ENCODE measurements around the gene APCDD1L.

APCDD1L gene

DNA sequence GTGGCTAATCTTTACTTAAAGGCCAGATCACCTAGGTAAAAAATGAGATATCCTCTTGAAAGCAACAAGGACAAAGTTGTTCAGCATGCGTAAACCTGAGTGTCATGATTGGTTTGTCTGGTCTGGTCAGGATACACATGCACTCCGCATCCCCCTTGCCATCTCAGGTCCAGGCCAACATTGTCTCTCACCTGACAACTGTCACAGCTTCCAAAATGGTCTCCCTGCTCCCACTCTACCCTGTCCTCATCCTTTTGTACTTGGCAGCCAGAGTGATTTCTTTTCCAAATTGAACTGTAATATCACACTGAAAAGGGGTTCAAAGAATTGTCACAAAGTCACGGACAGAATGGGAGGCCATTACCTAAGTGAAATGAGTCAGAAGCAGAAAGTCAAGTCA, 21.1 kb upstream of the APCDD1L start:
- TF ChIP-seq FOXM1 (IDR thresholded peaks at IDR 0.05; ENCODE audit: borderline replicate concordance, low read depth) (no peak), TAF1 (IDR thresholded peaks at IDR 0.05; ENCODE audit: low read depth) (no peak), TEAD4 (IDR thresholded peaks at IDR 0.05) (no peak), YY1 (IDR thresholded peaks at IDR 0.05; ENCODE audit: low read depth) (no peak), EGR1 (IDR thresholded peaks at IDR 0.05) (no peak), ZBTB7A (IDR thresholded peaks at IDR 0.05; ENCODE audit: low read depth) (no peak), MAX (IDR thresholded peaks at IDR 0.05) (no peak), NFIC (IDR thresholded peaks at IDR 0.05) (no peak), TCF12 (IDR thresholded peaks at IDR 0.05; ENCODE audit: low read depth) (no peak)

- no peak for TF ChIP-seq CREB1 (IDR thresholded peaks at IDR 0.05; ENCODE audit: low read depth)
- no peak for TF ChIP-seq NFIC (IDR thresholded peaks at IDR 0.05)
- no peak for TF ChIP-seq TCF12 (IDR thresholded peaks at IDR 0.05; ENCODE audit: low read depth)
- no peak for TF ChIP-seq MAX (IDR thresholded peaks at IDR 0.05)
- TF ChIP-seq, protein P1, sequence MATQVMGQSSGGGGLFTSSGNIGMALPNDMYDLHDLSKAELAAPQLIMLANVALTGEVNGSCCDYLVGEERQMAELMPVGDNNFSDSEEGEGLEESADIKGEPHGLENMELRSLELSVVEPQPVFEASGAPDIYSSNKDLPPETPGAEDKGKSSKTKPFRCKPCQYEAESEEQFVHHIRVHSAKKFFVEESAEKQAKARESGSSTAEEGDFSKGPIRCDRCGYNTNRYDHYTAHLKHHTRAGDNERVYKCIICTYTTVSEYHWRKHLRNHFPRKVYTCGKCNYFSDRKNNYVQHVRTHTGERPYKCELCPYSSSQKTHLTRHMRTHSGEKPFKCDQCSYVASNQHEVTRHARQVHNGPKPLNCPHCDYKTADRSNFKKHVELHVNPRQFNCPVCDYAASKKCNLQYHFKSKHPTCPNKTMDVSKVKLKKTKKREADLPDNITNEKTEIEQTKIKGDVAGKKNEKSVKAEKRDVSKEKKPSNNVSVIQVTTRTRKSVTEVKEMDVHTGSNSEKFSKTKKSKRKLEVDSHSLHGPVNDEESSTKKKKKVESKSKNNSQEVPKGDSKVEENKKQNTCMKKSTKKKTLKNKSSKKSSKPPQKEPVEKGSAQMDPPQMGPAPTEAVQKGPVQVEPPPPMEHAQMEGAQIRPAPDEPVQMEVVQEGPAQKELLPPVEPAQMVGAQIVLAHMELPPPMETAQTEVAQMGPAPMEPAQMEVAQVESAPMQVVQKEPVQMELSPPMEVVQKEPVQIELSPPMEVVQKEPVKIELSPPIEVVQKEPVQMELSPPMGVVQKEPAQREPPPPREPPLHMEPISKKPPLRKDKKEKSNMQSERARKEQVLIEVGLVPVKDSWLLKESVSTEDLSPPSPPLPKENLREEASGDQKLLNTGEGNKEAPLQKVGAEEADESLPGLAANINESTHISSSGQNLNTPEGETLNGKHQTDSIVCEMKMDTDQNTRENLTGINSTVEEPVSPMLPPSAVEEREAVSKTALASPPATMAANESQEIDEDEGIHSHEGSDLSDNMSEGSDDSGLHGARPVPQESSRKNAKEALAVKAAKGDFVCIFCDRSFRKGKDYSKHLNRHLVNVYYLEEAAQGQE (IDR thresholded peaks at IDR 0.05; ENCODE audit: low read depth): no peak
- no peak for TF ChIP-seq RAD21 (IDR thresholded peaks at IDR 0.05; ENCODE audit: low read depth)
- TF ChIP-seq TEAD4 (IDR thresholded peaks at IDR 0.05): no peak
- no peak for TF ChIP-seq ZBTB7A (IDR thresholded peaks at IDR 0.05; ENCODE audit: low read depth)
- no peak for TF ChIP-seq USF1 (IDR thresholded peaks at IDR 0.05)
- TF ChIP-seq TAF1 (IDR thresholded peaks at IDR 0.05; ENCODE audit: low read depth): no peak
- TF ChIP-seq EP300 (IDR thresholded peaks at IDR 0.05; ENCODE audit: borderline replicate concordance): no peak
- TF ChIP-seq CEBPB (IDR thresholded peaks at IDR 0.05): no peak
- no peak for TF ChIP-seq FOXM1 (IDR thresholded peaks at IDR 0.05; ENCODE audit: borderline replicate concordance, low read depth)
- no peak for TF ChIP-seq EGR1 (IDR thresholded peaks at IDR 0.05)
- no peak for TF ChIP-seq YY1 (IDR thresholded peaks at IDR 0.05; ENCODE audit: low read depth)
These were observed 16.5 kb upstream of the APCDD1L start for GRCh38 chr20:58531657-58532056.

GRCh38 chr20:58531063-58531462, 15.9 kb upstream of the APCDD1L start:
- no peak for TF ChIP-seq TAF1 (IDR thresholded peaks at IDR 0.05; ENCODE audit: low read depth)
- TF ChIP-seq TCF12 (IDR thresholded peaks at IDR 0.05; ENCODE audit: low read depth): no peak
- TF ChIP-seq YY1 (IDR thresholded peaks at IDR 0.05; ENCODE audit: low read depth): no peak
- TF ChIP-seq NFIC (IDR thresholded peaks at IDR 0.05): no peak
- TF ChIP-seq USF1 (IDR thresholded peaks at IDR 0.05): no peak
- no peak for TF ChIP-seq MAX (IDR thresholded peaks at IDR 0.05)
- TF ChIP-seq RAD21 (IDR thresholded peaks at IDR 0.05; ENCODE audit: low read depth): no peak
- no peak for TF ChIP-seq CEBPB (IDR thresholded peaks at IDR 0.05)
- TF ChIP-seq EP300 (IDR thresholded peaks at IDR 0.05; ENCODE audit: borderline replicate concordance): no peak
- no peak for TF ChIP-seq CREB1 (IDR thresholded peaks at IDR 0.05; ENCODE audit: low read depth)
- no peak for TF ChIP-seq ZBTB7A (IDR thresholded peaks at IDR 0.05; ENCODE audit: low read depth)
- no peak for TF ChIP-seq FOXM1 (IDR thresholded peaks at IDR 0.05; ENCODE audit: borderline replicate concordance, low read depth)
- TF ChIP-seq EGR1 (IDR thresholded peaks at IDR 0.05): no peak
- TF ChIP-seq, protein P1 (IDR thresholded peaks at IDR 0.05; ENCODE audit: low read depth): no peak
- TF ChIP-seq TEAD4 (IDR thresholded peaks at IDR 0.05): no peak

DNA sequence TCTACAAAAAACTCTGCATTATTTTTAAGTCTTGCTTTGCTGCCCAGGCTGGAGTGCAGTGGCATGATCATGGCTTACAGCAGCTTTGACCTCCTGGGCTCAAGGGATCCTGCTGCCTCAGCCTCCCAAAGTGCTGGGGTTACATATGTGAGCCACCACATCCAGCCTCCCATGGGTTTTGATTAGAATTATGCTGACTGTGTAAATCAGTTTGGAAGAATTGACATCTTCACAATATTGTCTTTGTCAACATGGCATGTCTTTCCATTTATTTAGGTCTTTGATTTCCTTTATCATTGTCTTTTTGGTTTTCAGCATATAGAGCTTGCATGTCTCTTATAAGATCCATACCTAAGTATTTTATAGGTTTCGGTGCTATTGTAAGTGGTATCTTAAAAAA, 13.2 kb upstream of the APCDD1L start:
- TF ChIP-seq TEAD4 (IDR thresholded peaks at IDR 0.05) (no peak), YY1 (IDR thresholded peaks at IDR 0.05; ENCODE audit: low read depth) (no peak), ZBTB7A (IDR thresholded peaks at IDR 0.05; ENCODE audit: low read depth) (no peak), USF1 (IDR thresholded peaks at IDR 0.05) (no peak), EP300 (IDR thresholded peaks at IDR 0.05; ENCODE audit: borderline replicate concordance) (no peak), RAD21 (IDR thresholded peaks at IDR 0.05; ENCODE audit: low read depth) (no peak), FOXM1 (IDR thresholded peaks at IDR 0.05; ENCODE audit: borderline replicate concordance, low read depth) (no peak), TCF12 (IDR thresholded peaks at IDR 0.05; ENCODE audit: low read depth) (no peak), MAX (IDR thresholded peaks at IDR 0.05) (no peak), NFIC (IDR thresholded peaks at IDR 0.05) (no peak), TAF1 (IDR thresholded peaks at IDR 0.05; ENCODE audit: low read depth) (no peak), CEBPB (IDR thresholded peaks at IDR 0.05) (no peak), CREB1 (IDR thresholded peaks at IDR 0.05; ENCODE audit: low read depth) (no peak)
- TF ChIP-seq, protein P1 (IDR thresholded peaks at IDR 0.05; ENCODE audit: low read depth): no peak

All from Ishikawa (cell line).